Loucy (cell line): ENCODE results near the gene GNG11.

Experiments used
- H2AFZ ChIP-seq: fragments of 200-600 bp; sonication (generic); 2 replicates; pipeline ENCODE4 v1.6.0; 2016; ENCODE audit warnings: antibody characterized with exemption, mild to moderate bottlenecking, low read length, moderate library complexity
- H3F3A ChIP-seq: fragments of 200-600 bp; 2 replicates; pipeline ENCODE4 v1.6.0; 2016; ENCODE audit warnings: antibody characterized with exemption, low read depth, mild to moderate bottlenecking
- H3K27me3 ChIP-seq: fragments of 200-600 bp; sonication (generic); 2 replicates; pipeline ENCODE4 v1.6.1; 2014; ENCODE audit warnings: low read length, mild to moderate bottlenecking; ENCODE audit not compliant: insufficient read depth, poor library complexity, severe bottlenecking
- H3K36me3 ChIP-seq: fragments of 200-600 bp; sonication (generic); 2 replicates; pipeline ENCODE4 v1.6.1; 2016; ENCODE audit warnings: low read length; ENCODE audit not compliant: insufficient read depth
- H3K4me1 ChIP-seq: fragments of 200-600 bp; sonication (generic); 2 replicates; pipeline ENCODE4 v1.5.1; 2014; ENCODE audit warnings: low read length, mild to moderate bottlenecking; ENCODE audit not compliant: insufficient read depth, poor library complexity, severe bottlenecking
- H3K4me2 ChIP-seq: fragments of 200-600 bp; sonication (generic); 2 replicates; pipeline ENCODE4 v1.6.0; 2014; ENCODE audit warnings: antibody characterized with exemption, low read length, low read depth, mild to moderate bottlenecking; ENCODE audit not compliant: poor library complexity, severe bottlenecking
- H3K4me3 ChIP-seq: fragments of 200-600 bp; sonication (generic); 2 replicates; pipeline ENCODE4 v1.5.1; 2014; ENCODE audit warnings: low read length, mild to moderate bottlenecking, mixed read lengths; ENCODE audit not compliant: poor library complexity, severe bottlenecking
- H3K79me2 ChIP-seq: fragments of 200-600 bp; sonication (generic); 2 replicates; pipeline ENCODE4 v1.6.1; 2014; ENCODE audit warnings: low read length; ENCODE audit not compliant: insufficient read depth
- H3K9ac ChIP-seq: fragments of 200-600 bp; sonication (generic); 2 replicates; pipeline ENCODE4 v1.6.0; 2014; ENCODE audit warnings: mild to moderate bottlenecking, low read depth, low read length, moderate library complexity; ENCODE audit not compliant: poor library complexity, severe bottlenecking
- H3K9me2 ChIP-seq: fragments of 200-600 bp; sonication (generic); replicated peaks from 2 replicates; pipeline ENCODE4 v1.6.1; 2016; ENCODE audit warnings: low read depth, low read length, mixed read lengths
- H3K9me3 ChIP-seq: fragments of 200-600 bp; sonication (generic); 2 replicates; pipeline ENCODE4 v1.6.1; 2014; ENCODE audit warnings: mild to moderate bottlenecking, antibody characterized with exemption, low read length, low read depth; ENCODE audit not compliant: insufficient read depth
- H4K20me1 ChIP-seq: fragments of 200-600 bp; sonication (generic); 2 replicates; pipeline ENCODE4 v1.6.0; 2014; ENCODE audit warnings: antibody characterized with exemption, low read length, mild to moderate bottlenecking; ENCODE audit not compliant: insufficient read depth, poor library complexity, severe bottlenecking
- EZH2phosphoT487 ChIP-seq: fragments of 200-600 bp; IDR thresholded peaks from 2 replicates; pipeline ENCODE4 v1.6.1; 2018; ENCODE audit warnings: antibody characterized with exemption, mild to moderate bottlenecking, moderate library complexity, borderline replicate concordance
- TF ChIP-seq, protein P1 (sequence below): fragments of 200-600 bp; sonication (generic); conservative IDR thresholded peaks from 2 replicates; pipeline ENCODE4 v1.5.1; 2014; ENCODE audit warnings: mild to moderate bottlenecking, antibody characterized with exemption, low read length

GNG11 gene

DNA sequence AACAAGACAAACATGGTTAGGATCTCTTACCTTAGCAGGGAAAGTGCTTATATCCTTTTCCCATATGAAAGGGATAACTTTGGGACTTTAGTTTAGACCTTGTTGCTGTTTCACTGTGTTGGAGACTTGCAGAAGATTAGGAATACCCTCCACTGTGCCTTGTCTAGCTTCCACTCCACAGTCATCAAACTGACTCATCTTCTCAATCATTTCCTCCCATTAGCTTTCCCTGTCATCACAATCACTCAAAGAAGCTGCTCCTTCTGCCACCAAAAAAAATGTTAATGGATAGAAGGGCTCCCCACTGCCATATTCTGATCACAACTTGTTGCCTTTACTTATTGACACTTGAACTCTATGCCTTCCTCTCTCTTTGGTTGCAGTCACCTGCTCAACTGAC lies 16.8 kb downstream of the GNG11 start:
- Histone ChIP-seq H3K9me2 (no peaks in the 10 kb centered on the region), H3K4me1 (no peaks in the 10 kb centered on the region), H3K36me3 (no peaks in the 10 kb centered on the region), H2AFZ (no peak overlapping the region), H3K9me3 (no peaks in the 10 kb centered on the region), H4K20me1 (no peaks in the 10 kb centered on the region), H3K4me2 (no peak overlapping the region), H3K27me3 (no peaks in the 10 kb centered on the region), H3K9ac (no peak overlapping the region), H3F3A (no peaks in the 10 kb centered on the region), H3K79me2 (no peaks in the 10 kb centered on the region), H3K4me3 (no peak overlapping the region)
- TF ChIP-seq, protein P1, sequence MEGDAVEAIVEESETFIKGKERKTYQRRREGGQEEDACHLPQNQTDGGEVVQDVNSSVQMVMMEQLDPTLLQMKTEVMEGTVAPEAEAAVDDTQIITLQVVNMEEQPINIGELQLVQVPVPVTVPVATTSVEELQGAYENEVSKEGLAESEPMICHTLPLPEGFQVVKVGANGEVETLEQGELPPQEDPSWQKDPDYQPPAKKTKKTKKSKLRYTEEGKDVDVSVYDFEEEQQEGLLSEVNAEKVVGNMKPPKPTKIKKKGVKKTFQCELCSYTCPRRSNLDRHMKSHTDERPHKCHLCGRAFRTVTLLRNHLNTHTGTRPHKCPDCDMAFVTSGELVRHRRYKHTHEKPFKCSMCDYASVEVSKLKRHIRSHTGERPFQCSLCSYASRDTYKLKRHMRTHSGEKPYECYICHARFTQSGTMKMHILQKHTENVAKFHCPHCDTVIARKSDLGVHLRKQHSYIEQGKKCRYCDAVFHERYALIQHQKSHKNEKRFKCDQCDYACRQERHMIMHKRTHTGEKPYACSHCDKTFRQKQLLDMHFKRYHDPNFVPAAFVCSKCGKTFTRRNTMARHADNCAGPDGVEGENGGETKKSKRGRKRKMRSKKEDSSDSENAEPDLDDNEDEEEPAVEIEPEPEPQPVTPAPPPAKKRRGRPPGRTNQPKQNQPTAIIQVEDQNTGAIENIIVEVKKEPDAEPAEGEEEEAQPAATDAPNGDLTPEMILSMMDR: no peak
- no peak for TF ChIP-seq EZH2phosphoT487

DNA sequence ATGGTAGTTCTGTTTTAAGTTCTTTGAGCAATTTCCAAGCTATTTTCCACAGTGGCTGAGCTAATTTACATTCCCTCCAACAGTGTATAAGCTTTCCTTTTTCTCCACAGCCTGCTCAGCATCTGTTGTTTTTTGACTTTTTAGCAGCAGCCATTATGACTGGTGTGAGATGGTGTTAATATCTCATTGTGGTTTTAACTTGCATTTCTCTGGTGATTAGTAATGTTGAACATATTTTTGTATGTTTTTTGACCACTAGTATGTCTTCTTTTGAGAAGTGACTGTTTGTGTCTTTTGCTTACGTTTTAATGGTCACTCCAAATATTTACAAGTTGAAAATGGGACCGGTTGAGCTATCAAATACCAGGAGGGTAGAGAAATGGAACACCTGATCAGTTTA lies 20.4 kb downstream of the GNG11 start:
- TF ChIP-seq, protein P1: no peak
- TF ChIP-seq EZH2phosphoT487: no peak
- H3F3A ChIP-seq: no peaks in the 10 kb centered on the region
- H3K9ac ChIP-seq: no peak overlapping the region
- peaks cover 15% of the 10 kb centered on the region for H3K4me1 ChIP-seq
- H3K27me3 ChIP-seq: no peaks in the 10 kb centered on the region
- no peaks in the 10 kb centered on the region for H3K9me3 ChIP-seq
- H4K20me1 ChIP-seq: no peaks in the 10 kb centered on the region
- no peaks in the 10 kb centered on the region for H3K79me2 ChIP-seq
- H2AFZ ChIP-seq: no peak overlapping the region
- H3K9me2 ChIP-seq: no peaks in the 10 kb centered on the region
- no peak overlapping the region for H3K4me2 ChIP-seq
- no peaks in the 10 kb centered on the region for H3K36me3 ChIP-seq
- no peak overlapping the region for H3K4me3 ChIP-seq

DNA sequence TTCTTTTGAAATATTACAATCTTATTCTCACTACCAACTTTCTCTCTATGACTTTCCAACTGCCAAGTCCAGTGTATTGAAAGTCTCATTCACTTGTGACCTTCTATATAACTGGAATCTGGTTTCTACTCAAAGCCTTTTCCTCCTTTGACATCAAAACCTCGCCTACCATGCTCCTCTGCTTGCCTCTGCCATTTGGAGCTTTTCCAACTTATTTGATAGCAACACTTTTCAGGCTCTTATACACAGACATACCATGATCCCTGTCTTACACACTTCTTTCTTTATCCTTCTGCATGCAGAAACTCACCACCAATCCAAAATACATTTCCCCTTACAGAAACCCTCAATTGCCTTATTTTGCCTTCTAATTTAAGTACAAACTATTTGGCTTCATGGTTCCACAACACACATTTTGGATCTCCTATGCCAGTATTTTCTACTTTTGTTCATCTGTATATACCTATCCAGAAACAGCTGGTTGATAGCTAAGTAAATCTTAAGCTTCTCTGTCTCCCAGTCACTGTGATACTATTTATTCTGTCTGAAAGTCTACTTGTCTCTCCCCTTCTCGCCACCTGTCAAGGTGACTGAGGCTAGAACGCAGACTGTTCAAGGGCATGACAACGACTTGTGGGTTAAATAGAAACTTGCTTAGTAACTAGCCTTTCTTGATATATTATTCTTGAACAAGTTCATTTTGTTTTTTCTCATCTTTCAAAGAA lies 22.4 kb downstream of the GNG11 start:
- no peaks in the 10 kb centered on the region for H3K36me3 ChIP-seq
- H3K9ac ChIP-seq: no peak overlapping the region
- no peak overlapping the region for H2AFZ ChIP-seq
- H3F3A ChIP-seq: no peaks in the 10 kb centered on the region
- H3K9me2 ChIP-seq: no peaks in the 10 kb centered on the region
- no peaks in the 10 kb centered on the region for H3K9me3 ChIP-seq
- H3K4me3 ChIP-seq: no peak overlapping the region
- H3K4me1 ChIP-seq: peaks cover 15% of the 10 kb centered on the region
- no peak for TF ChIP-seq EZH2phosphoT487
- TF ChIP-seq, protein P1: no peak
- H3K79me2 ChIP-seq: no peaks in the 10 kb centered on the region
- peak overlapping the region; percentile 20 for H3K4me2 ChIP-seq
- no peaks in the 10 kb centered on the region for H4K20me1 ChIP-seq
- H3K27me3 ChIP-seq: no peaks in the 10 kb centered on the region
